ENCODE results near the gene SMCO4. TPM values are rescaled to one million over a fixed set of nuclear protein-coding genes. Genes with fewer than 3 reads are reported as not detected.

The SMCO4 gene
- total and polyA plus RNA-seq, 2 experiments from 2014 or later, result 42.2 to 49.0 TPM

DNA sequence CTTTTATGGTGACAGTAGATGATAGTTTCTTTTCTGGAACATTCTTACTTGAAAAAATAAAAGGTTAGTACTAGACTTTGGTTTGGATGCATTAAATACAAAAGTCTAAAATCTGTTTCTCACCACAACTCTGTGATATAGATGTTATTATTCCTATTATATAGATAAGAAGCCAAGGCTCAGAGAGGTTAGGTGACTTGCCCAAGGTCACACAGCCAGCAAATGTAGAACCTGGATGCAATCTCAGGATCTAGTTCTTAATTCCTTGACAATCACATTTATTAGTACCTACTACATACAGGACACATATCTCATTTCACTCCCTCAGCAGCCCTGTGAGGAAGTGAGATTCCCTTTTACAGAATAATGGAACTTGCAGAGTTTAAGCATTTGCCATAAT, 26.3 kb upstream of the SMCO4 start (continued):
- no peak for TF ChIP-seq ZNF462 (CRISPR knock-in tag; IDR thresholded peaks at IDR 0.05)
- TF ChIP-seq REST (IDR thresholded peaks at IDR 0.05; ENCODE audit: unreplicated experiment), result no peak
- TF ChIP-seq CTCF (conservative IDR thresholded peaks at IDR 0.05; ENCODE audit: low read depth in 2 of 2), result no peak
- TF ChIP-seq CREB1 (CRISPR knock-in tag; IDR thresholded peaks at IDR 0.05; ENCODE audit: low read depth), result no peak

All from GM23338 (cell line).